NCI-H2029 treated with DMSO at 0.1 percent for 48 hours (cell line): Measurements from ENCODE around the gene ANKRD33B.
"Not testable (repeated sequence)": the region's sequence is repeated elsewhere in the genome, so short reads cannot be mapped to it uniquely, and the experiment has no call there.

Experiments used
- DNase-seq: peaks from one replicate; lab custom pipeline; 2025; lab: John Stamatoyannopoulos, UW

ANKRD33B gene

GRCh38 chr5:10637944-10638343, 74.1 kb downstream of the ANKRD33B start:
- DNase-seq: no peak

DNA sequence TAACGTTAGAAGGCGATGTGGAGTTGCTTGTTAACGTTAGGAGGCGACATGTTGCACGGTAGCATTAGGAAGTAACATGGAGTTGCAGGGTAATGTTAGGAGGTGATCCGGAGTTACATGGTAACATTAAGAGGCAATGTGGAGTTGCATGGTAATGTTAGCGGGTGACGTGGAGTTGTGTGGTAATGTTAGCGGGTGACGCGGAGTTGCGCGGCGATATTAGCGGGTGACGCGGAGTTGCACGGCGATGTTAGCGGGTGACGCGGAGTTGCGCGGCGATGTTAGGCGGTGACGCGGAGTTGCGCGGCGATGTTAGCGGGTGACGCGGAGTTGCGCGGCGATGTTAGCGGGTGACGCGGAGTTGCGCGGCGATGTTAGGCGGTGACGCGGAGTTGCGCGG, 74.9 kb downstream of the ANKRD33B start:
- DNase-seq: not testable (repeated sequence)

- DNase-seq: no peak
Measured at GRCh38 chr5:10639846-10640368, 76.0 kb downstream of the ANKRD33B start.

DNA sequence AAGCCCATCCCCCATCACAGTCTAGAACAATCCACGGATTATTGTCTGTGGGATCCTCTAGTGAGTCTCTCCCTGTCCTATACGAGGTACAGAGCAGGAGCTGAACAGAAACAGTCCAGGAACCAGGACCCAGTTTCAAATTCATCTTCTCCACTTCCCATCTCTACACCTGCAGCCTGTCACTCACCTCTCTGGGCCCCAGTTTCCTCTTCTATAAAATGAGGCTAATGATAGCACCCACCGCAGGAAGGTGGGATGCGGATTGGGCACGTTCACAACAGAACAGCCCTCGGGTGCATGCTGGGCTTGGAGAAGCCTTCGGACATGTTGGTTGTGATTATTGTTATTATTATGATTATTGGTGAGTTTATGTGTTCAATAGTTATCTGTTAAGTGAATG, 78.5 kb downstream of the ANKRD33B start:
- DNase-seq: no peak

- no peak for DNase-seq
Measured at GRCh38 chr5:10644192-10644591, 80.3 kb downstream of the ANKRD33B start.

GRCh38 chr5:10645146-10645545, 81.3 kb downstream of the ANKRD33B start:
- DNase-seq: no peak

GRCh38 chr5:10645671-10646070, 81.8 kb downstream of the ANKRD33B start:
- no peak for DNase-seq

DNA sequence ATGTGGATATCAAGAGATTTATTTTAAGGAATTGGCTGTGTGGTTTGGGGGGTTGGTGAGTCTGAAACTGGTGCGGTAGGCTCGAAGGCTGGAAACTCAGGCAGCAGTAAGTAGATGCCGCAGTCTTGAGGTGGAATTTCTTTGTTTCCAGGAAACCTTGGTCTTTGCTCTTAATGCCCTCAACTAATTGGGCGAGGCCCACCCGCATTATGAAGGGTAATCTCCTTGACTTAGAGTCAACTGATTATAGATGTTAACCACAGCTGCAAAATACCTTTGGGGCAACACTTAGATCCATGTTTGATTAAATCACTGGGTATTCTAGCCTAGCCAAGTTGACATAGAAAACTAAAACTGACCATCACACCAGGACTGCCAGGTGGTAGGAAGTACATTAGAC, 83.8 kb downstream of the ANKRD33B start:
- no peak for DNase-seq

DNA sequence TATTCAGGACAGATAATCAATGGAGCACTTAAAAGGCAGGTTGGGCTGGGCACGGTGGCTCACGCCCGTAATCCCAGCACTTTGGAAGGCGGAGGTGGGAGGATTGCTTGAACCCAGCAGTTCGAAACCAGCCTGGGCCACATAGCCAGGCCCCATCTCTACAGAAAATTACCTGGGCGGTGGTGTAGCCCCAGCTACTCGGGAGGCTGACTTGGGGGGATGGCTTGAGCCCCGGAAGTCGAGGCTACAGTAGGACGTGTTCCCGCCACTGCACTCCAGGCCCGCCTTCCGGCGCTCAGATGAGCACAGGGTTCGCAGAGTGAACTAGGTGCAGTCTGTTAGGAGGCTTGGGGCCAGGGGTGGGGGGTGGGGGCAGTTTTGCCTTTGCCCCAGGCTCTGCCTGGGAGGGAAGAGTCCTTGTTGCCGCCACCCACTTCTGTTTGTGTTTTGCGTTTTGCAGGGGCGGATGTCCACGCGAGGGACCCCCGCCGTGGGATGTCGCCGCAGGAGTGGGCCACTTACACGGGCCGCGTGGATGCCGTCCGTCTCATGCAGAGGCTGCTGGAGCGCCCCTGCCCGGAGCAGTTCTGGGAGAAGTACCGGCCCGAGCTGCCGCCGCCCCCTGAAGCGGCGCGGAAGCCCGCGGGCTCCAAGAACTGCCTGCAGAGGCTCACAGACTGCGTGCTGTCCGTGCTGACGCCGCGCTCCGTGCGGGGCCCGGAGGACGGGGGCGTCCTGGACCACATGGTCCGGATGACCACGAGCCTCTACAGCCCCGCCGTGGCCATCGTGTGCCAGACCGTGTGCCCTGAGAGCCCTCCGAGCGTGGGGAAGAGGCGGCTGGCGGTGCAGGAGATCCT, 85.2 kb downstream of the ANKRD33B start:
- DNase-seq: no peak

- DNase-seq: no peak
Measured at GRCh38 chr5:10649666-10650380, 86.0 kb downstream of the ANKRD33B start.

DNA sequence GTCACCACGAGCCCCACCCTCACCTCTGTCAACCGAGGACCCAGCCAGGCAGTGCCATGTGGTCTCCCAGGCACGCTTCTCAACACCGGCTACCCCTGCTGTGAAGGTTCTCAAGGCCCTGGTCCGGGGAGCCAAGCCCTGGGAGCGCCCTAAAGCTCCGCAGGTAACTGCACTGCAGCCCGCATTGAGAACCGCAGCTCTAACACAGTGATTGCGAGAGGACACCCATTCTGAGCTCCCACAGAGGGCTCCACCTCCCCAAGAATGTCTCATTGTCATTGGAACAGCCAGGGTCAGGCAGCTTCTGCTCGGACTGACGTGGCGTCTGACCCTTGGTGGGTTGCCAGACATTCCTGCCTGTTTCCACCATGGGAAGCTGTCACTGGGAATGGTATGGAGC, 88.3 kb downstream of the ANKRD33B start:
- no peak for DNase-seq

DNA sequence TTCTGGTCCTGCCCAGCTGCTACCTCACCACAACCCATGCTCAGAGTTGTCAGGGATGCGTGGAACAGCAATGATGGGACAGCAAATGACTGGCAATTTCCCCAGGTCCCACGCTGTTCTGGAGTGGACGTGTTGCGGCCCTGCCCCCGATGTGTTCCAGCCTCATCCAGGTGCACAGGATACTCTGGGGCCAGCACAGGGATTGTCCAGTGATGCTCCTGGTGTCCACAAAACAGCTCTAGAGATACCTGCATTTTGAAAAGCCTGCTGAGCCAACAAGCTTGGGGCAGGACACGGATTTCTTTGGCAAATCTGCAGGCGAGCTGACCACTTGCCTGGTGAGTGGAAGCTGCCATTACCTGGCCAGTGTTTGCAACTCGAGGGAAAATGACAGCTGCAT, 88.7 kb downstream of the ANKRD33B start:
- no peak for DNase-seq

- no peak for DNase-seq
Measured at GRCh38 chr5:10653043-10653442, 89.2 kb downstream of the ANKRD33B start.

- no peak for DNase-seq
Measured at GRCh38 chr5:10653751-10654400, 90.0 kb downstream of the ANKRD33B start.

DNA sequence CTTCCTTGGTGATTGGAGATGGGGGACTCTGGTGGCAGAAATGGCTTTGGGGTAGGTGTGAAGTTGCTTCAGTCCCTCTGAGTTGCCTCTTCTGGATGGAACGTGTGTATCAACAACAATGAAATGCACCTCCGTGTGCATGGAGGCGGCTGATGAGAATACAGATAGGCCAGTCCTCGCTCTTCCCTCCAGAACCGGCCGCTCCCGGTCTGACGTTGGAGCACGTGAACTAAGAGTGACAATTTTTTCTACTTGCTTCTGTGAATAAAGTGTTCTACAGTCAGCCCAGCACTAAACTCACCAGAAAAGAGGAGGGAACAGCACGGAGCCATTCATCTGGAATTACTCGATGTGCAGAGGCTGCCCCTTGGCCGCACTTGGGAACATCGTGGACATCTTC, 90.7 kb downstream of the ANKRD33B start:
- no peak for DNase-seq

- no peak for DNase-seq
Measured at GRCh38 chr5:10655161-10655971, 91.5 kb downstream of the ANKRD33B start.

DNA sequence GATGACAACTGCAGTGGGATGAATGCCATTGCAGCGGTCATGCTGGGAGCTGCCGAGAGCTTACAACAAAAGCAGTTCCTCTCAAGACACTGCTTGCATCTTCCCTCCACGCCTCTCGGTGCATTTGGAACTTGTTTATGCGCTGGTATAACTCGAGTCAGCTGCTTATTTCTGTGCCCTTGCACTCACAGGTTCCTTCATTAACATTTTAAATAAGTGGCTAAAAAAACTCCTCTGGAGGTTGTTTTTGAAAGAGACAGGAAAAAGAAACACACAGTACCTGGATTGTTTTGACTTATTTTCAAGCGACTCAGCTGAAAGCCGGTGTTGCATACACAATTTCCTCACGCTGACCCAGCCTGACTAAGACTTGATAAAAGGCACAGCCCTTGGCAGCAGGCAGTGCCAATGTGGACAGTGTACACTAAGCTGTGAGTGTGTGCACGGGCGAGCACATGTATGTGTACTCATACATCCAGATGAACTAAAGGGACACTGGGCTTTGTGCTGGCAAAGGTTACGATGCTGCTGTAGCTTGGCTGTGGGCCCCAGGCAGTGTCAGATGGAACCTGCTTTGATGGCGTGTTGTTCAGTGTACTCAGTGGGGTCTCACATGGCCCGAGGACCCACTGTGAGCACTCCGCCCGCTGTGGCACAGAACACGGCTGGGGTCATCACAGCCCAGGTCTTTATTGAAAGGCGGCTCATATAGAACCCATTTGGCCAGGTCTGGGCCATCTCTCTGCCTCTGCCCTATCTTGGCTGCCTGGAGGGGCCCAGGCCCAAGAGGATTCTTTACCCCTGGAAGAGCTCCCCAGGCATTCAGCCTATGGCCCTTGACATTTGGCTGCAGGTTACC, 92.3 kb downstream of the ANKRD33B start:
- no peak for DNase-seq

GRCh38 chr5:10658265-10658664, 94.4 kb downstream of the ANKRD33B start:
- DNase-seq: no peak

GRCh38 chr5:10660135-10660534, 96.3 kb downstream of the ANKRD33B start:
- no peak for DNase-seq

GRCh38 chr5:10660720-10661387, 97.0 kb downstream of the ANKRD33B start:
- no peak for DNase-seq
